ENCODE data around the gene RNF220. TPM values are rescaled to one million over a fixed set of nuclear protein-coding genes. Genes with fewer than 3 reads are reported as not detected.
A peak's percentile ranks its signal among the peaks of the same experiment; 100 is the strongest.

The RNF220 gene
- total and polyA plus RNA-seq, 9 of the 15 experiments (the other 6 are each of a cell fraction or from before 2014, with no cell fraction given) = 5.1 to 117 (median 66.9) TPM

DNA sequence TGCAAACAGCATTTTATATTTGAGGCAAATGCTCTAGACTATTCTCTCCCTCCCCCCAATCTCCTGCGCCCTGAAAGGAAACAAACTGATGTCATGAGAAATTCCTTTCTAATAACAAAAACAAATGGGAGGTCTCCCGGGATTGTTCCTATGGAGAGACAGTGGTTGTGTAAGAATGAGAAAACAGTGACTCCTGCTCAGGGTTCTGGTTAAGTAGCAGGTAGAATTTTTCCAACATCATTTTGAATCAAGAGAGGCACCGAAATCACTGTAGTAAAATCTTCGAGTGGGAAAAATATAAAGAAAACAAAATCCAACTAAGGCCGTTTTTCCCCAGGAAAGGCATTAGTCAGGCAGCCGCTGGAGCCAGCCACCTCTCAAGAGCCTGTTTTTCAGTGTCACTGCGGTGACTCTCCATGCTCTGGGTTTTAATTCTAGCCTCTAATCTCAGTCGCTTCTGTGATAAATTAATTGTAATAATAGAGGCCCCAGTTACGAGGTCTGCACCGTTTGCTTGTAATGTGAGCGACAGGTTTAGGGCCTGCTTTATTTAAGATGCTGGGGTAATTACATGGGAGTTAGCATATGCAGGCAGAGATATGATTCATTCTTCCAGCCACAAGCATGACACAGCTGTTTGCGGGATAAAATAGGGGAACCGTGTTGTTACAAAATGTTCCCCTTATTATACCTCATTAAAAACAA is 80.3 kb downstream of the RNF220 start (continued):
- TF ChIP-seq ZNF311 (CRISPR knock-in tag; IDR thresholded peaks at IDR 0.05) = no peak
- no peak for TF ChIP-seq ZFP30 (CRISPR knock-in tag; IDR thresholded peaks at IDR 0.05; ENCODE audit: borderline replicate concordance)
- TF ChIP-seq ZNF146 (CRISPR knock-in tag; IDR thresholded peaks at IDR 0.05; ENCODE audit: unreplicated experiment) = no peak
- no peak for TF ChIP-seq SMARCB1 (IDR thresholded peaks at IDR 0.05; ENCODE audit: insufficient read length, low read depth)
- 0 out of 4 replicates have a peak, but pooled peaks of 1 of the 2 experiments have one; percentile 15 for TF ChIP-seq RAD21 (CRISPR knock-in tag; conservative IDR thresholded peaks at IDR 0.05 in 1 of 2, IDR thresholded peaks at IDR 0.05 in 1 of 2)
- TF ChIP-seq POLR2B (IDR thresholded peaks at IDR 0.05; ENCODE audit: low read depth, partially characterized antibody) = no peak
- peak; percentile 77 to 79 for TF ChIP-seq TEAD1 (CRISPR knock-in tag; IDR thresholded peaks at IDR 0.05)
- TF ChIP-seq ARNT (IDR thresholded peaks at IDR 0.05) = peak; percentile 80 to 86; a peak in 3 of 4 replicates
- TF ChIP-seq, protein P1, sequence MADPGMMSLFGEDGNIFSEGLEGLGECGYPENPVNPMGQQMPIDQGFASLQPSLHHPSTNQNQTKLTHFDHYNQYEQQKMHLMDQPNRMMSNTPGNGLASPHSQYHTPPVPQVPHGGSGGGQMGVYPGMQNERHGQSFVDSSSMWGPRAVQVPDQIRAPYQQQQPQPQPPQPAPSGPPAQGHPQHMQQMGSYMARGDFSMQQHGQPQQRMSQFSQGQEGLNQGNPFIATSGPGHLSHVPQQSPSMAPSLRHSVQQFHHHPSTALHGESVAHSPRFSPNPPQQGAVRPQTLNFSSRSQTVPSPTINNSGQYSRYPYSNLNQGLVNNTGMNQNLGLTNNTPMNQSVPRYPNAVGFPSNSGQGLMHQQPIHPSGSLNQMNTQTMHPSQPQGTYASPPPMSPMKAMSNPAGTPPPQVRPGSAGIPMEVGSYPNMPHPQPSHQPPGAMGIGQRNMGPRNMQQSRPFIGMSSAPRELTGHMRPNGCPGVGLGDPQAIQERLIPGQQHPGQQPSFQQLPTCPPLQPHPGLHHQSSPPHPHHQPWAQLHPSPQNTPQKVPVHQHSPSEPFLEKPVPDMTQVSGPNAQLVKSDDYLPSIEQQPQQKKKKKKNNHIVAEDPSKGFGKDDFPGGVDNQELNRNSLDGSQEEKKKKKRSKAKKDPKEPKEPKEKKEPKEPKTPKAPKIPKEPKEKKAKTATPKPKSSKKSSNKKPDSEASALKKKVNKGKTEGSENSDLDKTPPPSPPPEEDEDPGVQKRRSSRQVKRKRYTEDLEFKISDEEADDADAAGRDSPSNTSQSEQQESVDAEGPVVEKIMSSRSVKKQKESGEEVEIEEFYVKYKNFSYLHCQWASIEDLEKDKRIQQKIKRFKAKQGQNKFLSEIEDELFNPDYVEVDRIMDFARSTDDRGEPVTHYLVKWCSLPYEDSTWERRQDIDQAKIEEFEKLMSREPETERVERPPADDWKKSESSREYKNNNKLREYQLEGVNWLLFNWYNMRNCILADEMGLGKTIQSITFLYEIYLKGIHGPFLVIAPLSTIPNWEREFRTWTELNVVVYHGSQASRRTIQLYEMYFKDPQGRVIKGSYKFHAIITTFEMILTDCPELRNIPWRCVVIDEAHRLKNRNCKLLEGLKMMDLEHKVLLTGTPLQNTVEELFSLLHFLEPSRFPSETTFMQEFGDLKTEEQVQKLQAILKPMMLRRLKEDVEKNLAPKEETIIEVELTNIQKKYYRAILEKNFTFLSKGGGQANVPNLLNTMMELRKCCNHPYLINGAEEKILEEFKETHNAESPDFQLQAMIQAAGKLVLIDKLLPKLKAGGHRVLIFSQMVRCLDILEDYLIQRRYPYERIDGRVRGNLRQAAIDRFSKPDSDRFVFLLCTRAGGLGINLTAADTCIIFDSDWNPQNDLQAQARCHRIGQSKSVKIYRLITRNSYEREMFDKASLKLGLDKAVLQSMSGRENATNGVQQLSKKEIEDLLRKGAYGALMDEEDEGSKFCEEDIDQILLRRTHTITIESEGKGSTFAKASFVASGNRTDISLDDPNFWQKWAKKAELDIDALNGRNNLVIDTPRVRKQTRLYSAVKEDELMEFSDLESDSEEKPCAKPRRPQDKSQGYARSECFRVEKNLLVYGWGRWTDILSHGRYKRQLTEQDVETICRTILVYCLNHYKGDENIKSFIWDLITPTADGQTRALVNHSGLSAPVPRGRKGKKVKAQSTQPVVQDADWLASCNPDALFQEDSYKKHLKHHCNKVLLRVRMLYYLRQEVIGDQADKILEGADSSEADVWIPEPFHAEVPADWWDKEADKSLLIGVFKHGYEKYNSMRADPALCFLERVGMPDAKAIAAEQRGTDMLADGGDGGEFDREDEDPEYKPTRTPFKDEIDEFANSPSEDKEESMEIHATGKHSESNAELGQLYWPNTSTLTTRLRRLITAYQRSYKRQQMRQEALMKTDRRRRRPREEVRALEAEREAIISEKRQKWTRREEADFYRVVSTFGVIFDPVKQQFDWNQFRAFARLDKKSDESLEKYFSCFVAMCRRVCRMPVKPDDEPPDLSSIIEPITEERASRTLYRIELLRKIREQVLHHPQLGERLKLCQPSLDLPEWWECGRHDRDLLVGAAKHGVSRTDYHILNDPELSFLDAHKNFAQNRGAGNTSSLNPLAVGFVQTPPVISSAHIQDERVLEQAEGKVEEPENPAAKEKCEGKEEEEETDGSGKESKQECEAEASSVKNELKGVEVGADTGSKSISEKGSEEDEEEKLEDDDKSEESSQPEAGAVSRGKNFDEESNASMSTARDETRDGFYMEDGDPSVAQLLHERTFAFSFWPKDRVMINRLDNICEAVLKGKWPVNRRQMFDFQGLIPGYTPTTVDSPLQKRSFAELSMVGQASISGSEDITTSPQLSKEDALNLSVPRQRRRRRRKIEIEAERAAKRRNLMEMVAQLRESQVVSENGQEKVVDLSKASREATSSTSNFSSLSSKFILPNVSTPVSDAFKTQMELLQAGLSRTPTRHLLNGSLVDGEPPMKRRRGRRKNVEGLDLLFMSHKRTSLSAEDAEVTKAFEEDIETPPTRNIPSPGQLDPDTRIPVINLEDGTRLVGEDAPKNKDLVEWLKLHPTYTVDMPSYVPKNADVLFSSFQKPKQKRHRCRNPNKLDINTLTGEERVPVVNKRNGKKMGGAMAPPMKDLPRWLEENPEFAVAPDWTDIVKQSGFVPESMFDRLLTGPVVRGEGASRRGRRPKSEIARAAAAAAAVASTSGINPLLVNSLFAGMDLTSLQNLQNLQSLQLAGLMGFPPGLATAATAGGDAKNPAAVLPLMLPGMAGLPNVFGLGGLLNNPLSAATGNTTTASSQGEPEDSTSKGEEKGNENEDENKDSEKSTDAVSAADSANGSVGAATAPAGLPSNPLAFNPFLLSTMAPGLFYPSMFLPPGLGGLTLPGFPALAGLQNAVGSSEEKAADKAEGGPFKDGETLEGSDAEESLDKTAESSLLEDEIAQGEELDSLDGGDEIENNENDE (IDR thresholded peaks at IDR 0.05; ENCODE audit: low read depth, low read length) = no peak
- peak; percentile 66; the same call in 1 of the 2 replicates for TF ChIP-seq GATAD2B (IDR thresholded peaks at IDR 0.05; ENCODE audit: borderline replicate concordance)
- 0 out of 2 replicates have a peak, but pooled peaks have one; percentile 40 for TF ChIP-seq ZNF584 (CRISPR knock-in tag; IDR thresholded peaks at IDR 0.05; ENCODE audit: low read depth)
- 0 out of 2 replicates have a peak, but pooled peaks have one; percentile 73 for TF ChIP-seq MBD2 (IDR thresholded peaks at IDR 0.05; ENCODE audit: borderline replicate concordance, low read depth)
- TF ChIP-seq C11orf30 (IDR thresholded peaks at IDR 0.05; ENCODE audit: low read depth) = peak; percentile 96
- TF ChIP-seq SMARCE1 (IDR thresholded peaks at IDR 0.05) = peak; percentile 98
- peak; percentile 66 for TF ChIP-seq MYC (IDR thresholded peaks at IDR 0.05; ENCODE audit: low read depth, low read length)
- TF ChIP-seq MYC (CRISPR knock-in tag; IDR thresholded peaks at IDR 0.05; ENCODE audit: borderline replicate concordance, low read depth) = no peak
- TF ChIP-seq NFYB (IDR thresholded peaks at IDR 0.05; ENCODE audit: extremely low read depth, insufficient read length) = no peak

All from K562 (cell line).